Smooth muscle cell (in vitro differentiated cells): ENCODE data around the gene KIAA1755. TPM values are rescaled to one million over a fixed set of nuclear protein-coding genes. Genes with fewer than 3 reads are reported as not detected.

Experiments used
- DNase-seq: peaks from one replicate; lab custom pipeline; 2025; ENCODE audit not compliant: unreplicated experiment; lab: John Stamatoyannopoulos, UW
- H2AFZ ChIP-seq: fragments of 200-600 bp; sonication (generic); 2 replicates; pipeline ENCODE4 v1.6.0; 2016; ENCODE audit warnings: antibody characterized with exemption, low read depth, mild to moderate bottlenecking
- H3F3A ChIP-seq: fragments of 200-600 bp; sonication (generic); 2 replicates; pipeline ENCODE4 v1.6.0; 2017; ENCODE audit warnings: antibody characterized with exemption, low read depth
- H3K27ac ChIP-seq: fragments of 200-600 bp; sonication (generic); 2 replicates; pipeline ENCODE4 v1.5.1; 2016; ENCODE audit warnings: low read depth, mild to moderate bottlenecking
- H3K27me3 ChIP-seq: fragments of 200-600 bp; sonication (generic); 2 replicates; pipeline ENCODE4 v1.6.1; 2016; ENCODE audit warnings: low read depth, mild to moderate bottlenecking
- H3K36me3 ChIP-seq: fragments of 200-600 bp; sonication (generic); 2 replicates; pipeline ENCODE4 v1.5.1; 2016; ENCODE audit warnings: low read depth
- H3K4me1 ChIP-seq: fragments of 200-600 bp; sonication (generic); 2 replicates; pipeline ENCODE4 v1.5.1; 2016; ENCODE audit warnings: low read depth
- H3K4me2 ChIP-seq: fragments of 200-600 bp; sonication (generic); 2 replicates; pipeline ENCODE4 v1.6.0; 2016; ENCODE audit warnings: mild to moderate bottlenecking
- H3K4me3 ChIP-seq: fragments of 200-600 bp; sonication (generic); 2 replicates; pipeline ENCODE4 v1.5.1; 2016; ENCODE audit warnings: mild to moderate bottlenecking
- H3K79me2 ChIP-seq: fragments of 200-600 bp; sonication (generic); 2 replicates; pipeline ENCODE4 v1.6.0; 2016; ENCODE audit warnings: low read depth, mild to moderate bottlenecking
- H3K9ac ChIP-seq: fragments of 200-600 bp; sonication (generic); 2 replicates; pipeline ENCODE4 v1.6.0; 2016; ENCODE audit warnings: low read depth
- H3K9me3 ChIP-seq: fragments of 200-600 bp; sonication (generic); replicated peaks from 2 replicates; pipeline ENCODE4 v1.5.1; 2016; ENCODE audit warnings: low read depth
- H4K20me1 ChIP-seq: fragments of 200-600 bp; sonication (generic); 2 replicates; pipeline ENCODE4 v1.6.0; 2016; ENCODE audit warnings: low read depth
- CTCF ChIP-seq: fragments of 200-600 bp; sonication (generic); IDR thresholded peaks from 2 replicates; pipeline ENCODE4 v1.5.1; 2017; ENCODE audit warnings: borderline replicate concordance, mild to moderate bottlenecking, antibody characterized with exemption; ENCODE audit not compliant: insufficient read depth, poor library complexity, severe bottlenecking
- WGBS: methylation state at CpG from one replicate; pipeline ENCODE4 v1.1.7; 2016; ENCODE audit warnings: low lambda C conversion rate; 5-methylcytosine and 5-hydroxymethylcytosine counted together
- polyA plus RNA-seq: library from polyadenylated mRNA; unstranded; fragments of >200 nt; fragmentation: Nextera tagmentation; extraction: Ambion mirVana; gene quantifications from 2 replicates; pipeline ENCODE4 v1.2.1, GENCODE V29; 2016
- total RNA-seq: library from RNA; depleted of rRNA; stranded (reverse); fragments of >200 nt; gene quantifications from 2 replicates; pipeline ENCODE4 v1.2.3, GENCODE V29; 2014

The KIAA1755 gene
- total and polyA plus RNA-seq, 2 experiments from 2014 or later, result 0.17 TPM; not detected in 1

DNA sequence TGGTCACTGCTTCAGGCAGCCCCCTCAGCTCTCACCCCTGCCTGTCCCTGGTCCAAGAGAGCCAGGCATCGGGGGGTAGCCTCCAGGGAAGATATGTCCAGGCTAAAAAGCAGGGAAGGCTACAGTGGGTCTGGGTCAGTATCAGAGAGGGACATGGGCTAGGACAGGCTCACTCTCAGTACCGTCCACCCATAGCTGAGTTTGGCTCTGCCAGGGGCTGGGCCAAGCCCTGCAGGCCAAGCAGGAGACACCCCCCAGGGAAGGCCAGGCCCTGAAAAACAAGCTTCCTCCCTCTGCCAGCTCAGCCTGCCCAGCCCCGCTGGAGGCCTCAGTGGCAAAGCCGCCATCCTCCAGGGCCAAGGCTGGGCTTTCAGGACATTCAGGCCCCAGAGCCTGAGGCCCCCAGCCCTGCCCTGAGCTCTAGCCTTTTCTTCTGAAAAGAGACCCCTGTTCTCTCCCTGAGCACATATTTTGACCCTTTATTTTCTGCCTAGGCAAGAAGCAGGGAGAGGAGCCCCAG, 66.9 kb downstream of the KIAA1755 start:
- H2AFZ ChIP-seq, result no peak overlapping the region
- H3K4me2 ChIP-seq, result no peak overlapping the region
- WGBS, result 95% methylated on average over 4 of the region's 4 CpGs
- H3K36me3 ChIP-seq, result no peaks in the 10 kb centered on the region
- H3K9ac ChIP-seq, result no peak overlapping the region
- H3F3A ChIP-seq, result no peaks in the 10 kb centered on the region
- H3K4me3 ChIP-seq, result no peak overlapping the region
- no peak for DNase-seq
- no peaks in the 10 kb centered on the region for H3K79me2 ChIP-seq
- no peak for TF ChIP-seq CTCF
- H3K9me3 ChIP-seq, result no peaks in the 10 kb centered on the region
- no peaks in the 10 kb centered on the region for H4K20me1 ChIP-seq
- H3K4me1 ChIP-seq, result no peaks in the 10 kb centered on the region
- H3K27me3 ChIP-seq, result no peaks in the 10 kb centered on the region
- no peak overlapping the region for H3K27ac ChIP-seq

DNA sequence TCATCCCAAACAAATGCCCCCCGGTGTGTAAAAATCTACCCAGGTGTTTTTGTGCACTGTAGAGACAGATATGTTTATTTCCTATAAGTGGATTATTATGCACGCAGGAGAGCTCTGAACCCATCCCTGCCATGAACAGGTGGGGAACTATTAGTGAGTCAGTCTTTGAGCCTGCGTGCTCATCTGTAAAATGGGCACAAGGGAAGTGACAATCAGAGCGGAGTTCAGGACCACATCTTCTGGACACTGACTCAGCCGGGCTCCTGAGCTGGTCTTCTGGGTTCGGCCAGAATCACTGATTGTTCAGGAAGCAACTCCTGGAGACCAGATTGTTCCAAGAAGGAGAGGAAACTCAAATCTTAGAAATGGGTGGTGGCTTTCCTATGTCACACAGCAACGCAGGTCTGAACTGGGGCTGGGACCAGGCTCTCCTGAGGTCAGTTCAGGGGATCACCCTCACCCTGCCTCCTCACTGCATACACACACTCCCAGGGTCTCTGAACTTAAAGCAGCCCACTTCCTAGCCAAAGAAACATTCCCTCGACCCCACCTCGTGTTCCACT, 68.1 kb downstream of the KIAA1755 start:
- no peak overlapping the region for H3K4me2 ChIP-seq
- H3K27me3 ChIP-seq, result no peaks in the 10 kb centered on the region
- no peak overlapping the region for H3K9ac ChIP-seq
- no peak for DNase-seq
- no peaks in the 10 kb centered on the region for H3F3A ChIP-seq
- no peaks in the 10 kb centered on the region for H3K9me3 ChIP-seq
- H3K4me3 ChIP-seq, result no peak overlapping the region
- WGBS, result 95% methylated on average over 9 of the region's 9 CpGs
- no peak overlapping the region for H3K27ac ChIP-seq
- no peak for TF ChIP-seq CTCF
- no peaks in the 10 kb centered on the region for H3K79me2 ChIP-seq
- H3K4me1 ChIP-seq, result no peaks in the 10 kb centered on the region
- H3K36me3 ChIP-seq, result no peaks in the 10 kb centered on the region
- no peak overlapping the region for H2AFZ ChIP-seq
- no peaks in the 10 kb centered on the region for H4K20me1 ChIP-seq

DNA sequence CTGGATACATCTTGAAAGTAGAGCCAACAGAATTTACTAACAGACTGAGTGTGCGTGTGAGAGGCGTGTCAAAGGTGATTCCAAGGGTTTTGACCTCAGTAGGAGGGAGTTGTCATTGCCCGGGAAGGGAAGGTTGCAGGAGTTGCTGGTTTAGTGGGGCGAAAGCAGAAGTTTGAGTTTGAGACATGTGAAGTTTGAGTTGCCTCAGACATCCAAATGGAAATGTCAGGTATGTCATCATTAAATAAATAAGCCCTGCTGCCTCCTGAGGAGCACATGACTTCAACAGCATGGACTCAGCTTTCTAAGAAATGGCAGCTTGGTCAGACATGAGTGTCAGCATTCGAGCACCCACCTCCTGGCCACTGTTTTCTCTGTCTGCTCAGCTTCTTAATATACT, 68.9 kb downstream of the KIAA1755 start:
- WGBS, result 89% methylated on average over 5 of the region's 5 CpGs

More for the DNA sequence above, 68.9 kb downstream of the KIAA1755 start:
- H2AFZ ChIP-seq, result no peak overlapping the region
- no peaks in the 10 kb centered on the region for H3K79me2 ChIP-seq
- no peaks in the 10 kb centered on the region for H3K36me3 ChIP-seq
- H3K27me3 ChIP-seq, result no peaks in the 10 kb centered on the region
- H3K9ac ChIP-seq, result no peak overlapping the region
- H3K4me2 ChIP-seq, result no peak overlapping the region
- H3F3A ChIP-seq, result no peaks in the 10 kb centered on the region
- no peak for DNase-seq
- no peak overlapping the region for H3K27ac ChIP-seq
- H3K4me3 ChIP-seq, result no peak overlapping the region
- no peak for TF ChIP-seq CTCF
- no peaks in the 10 kb centered on the region for H4K20me1 ChIP-seq
- no peaks in the 10 kb centered on the region for H3K4me1 ChIP-seq
- H3K9me3 ChIP-seq, result no peaks in the 10 kb centered on the region
